ENCODE results near the gene MAEA. TPM values are rescaled to one million over a fixed set of nuclear protein-coding genes. Genes with fewer than 3 reads are reported as not detected.

MAEA gene
- total RNA-seq, 2 experiments from 2014 or later: 63.8 to 69.0 TPM

GRCh38 chr4:1246111-1246881, 43.4 kb upstream of the MAEA start:
- ChIA-PET CTCF (interaction anchor here (0.6 kb wide), 1 partner anchor 22 kb away, joined by 3 read pairs; no protein-coding TSS in a partner anchor), POLR2A (no interaction called here)
- peak overlapping the region; percentile 86 for H3K4me3 Mint-ChIP-seq
- peak overlapping the region; percentile 94 for H3K27ac Mint-ChIP-seq
- DNase-seq: no peak
- no peaks in the 10 kb centered on the region for H3K9me3 Mint-ChIP-seq
- no peaks in the 10 kb centered on the region for H3K27me3 Mint-ChIP-seq
- H3K4me1 Mint-ChIP-seq: peaks cover 53% of the 10 kb centered on the region
- H3K36me3 Mint-ChIP-seq (ENCODE audit: low read depth): peaks cover 29% of the 10 kb centered on the region

GRCh38 chr4:1246901-1247863, 42.5 kb upstream of the MAEA start:
- Mint-ChIP-seq H3K27me3 (no peaks in the 10 kb centered on the region), H3K36me3 (ENCODE audit: low read depth) (peaks cover 37% of the 10 kb centered on the region), H3K27ac (peak overlapping the region; percentile 94), H3K4me3 (peak overlapping the region; percentile 86), H3K4me1 (peaks cover 58% of the 10 kb centered on the region), H3K9me3 (no peaks in the 10 kb centered on the region)
- peak; percentile 21 for DNase-seq
- POLR2A ChIA-PET: no interaction called here
- CTCF ChIA-PET: interaction anchor here (1.0 to 1.4 kb wide), 2 partner anchors 80 to 99 kb away, joined by 4 read pairs; no protein-coding TSS in a partner anchor

- CTCF ChIA-PET: interaction anchor here (1.0 to 1.4 kb wide), 2 partner anchors 81 to 98 kb away, joined by 4 read pairs; no protein-coding TSS in a partner anchor
- no peaks in the 10 kb centered on the region for H3K27me3 Mint-ChIP-seq
- peak overlapping the region; percentile 86 for H3K4me3 Mint-ChIP-seq
- peaks cover 40% of the 10 kb centered on the region for H3K36me3 Mint-ChIP-seq (ENCODE audit: low read depth)
- no peak for DNase-seq
- peaks cover 58% of the 10 kb centered on the region for H3K4me1 Mint-ChIP-seq
- H3K27ac Mint-ChIP-seq: peak overlapping the region; percentile 94
- POLR2A ChIA-PET: no interaction called here
- peaks cover 5% of the 10 kb centered on the region for H3K9me3 Mint-ChIP-seq
Observed at GRCh38 chr4:1247864-1248244, 41.8 kb upstream of the MAEA start.

- Mint-ChIP-seq H3K4me1 (peaks cover 64% of the 10 kb centered on the region), H3K27ac (peak within 1 kb of the TSS; percentile 96), H3K36me3 (ENCODE audit: low read depth) (peaks cover 45% of the 10 kb centered on the region), H3K27me3 (no peaks in the 10 kb centered on the region), H3K4me3 (peak within 1 kb of the TSS; percentile 86), H3K9me3 (peaks cover 9% of the 10 kb centered on the region)
- ChIA-PET CTCF (interaction anchor here (1.0 to 3.1 kb wide), 4 partner anchors 19 to 97 kb away, joined by 3 to 22 read pairs (median 4); no protein-coding TSS in a partner anchor), POLR2A (no interaction called here)
- peak; percentile 77 for DNase-seq
Observed at GRCh38 chr4:1248245-1249147, 41.2 kb upstream of the MAEA start, which contains the start of gene CTBP1. TSS of gene CTBP1 (minus strand) at chr4:1249130. CDS start at chr4:1241331, 7,799 bp downstream.

GRCh38 chr4:1249148-1249730, 40.5 kb upstream of the MAEA start:
- ChIA-PET POLR2A (interaction anchor here (1.0 kb wide), 1 partner anchor 97 kb away, joined by 5 read pairs; no protein-coding TSS in a partner anchor), CTCF (interaction anchor here (1.0 to 3.1 kb wide), 3 partner anchors 19 to 82 kb away, joined by 3 to 22 read pairs (median 3); no protein-coding TSS in a partner anchor)
- H3K9me3 Mint-ChIP-seq: peaks cover 16% of the 10 kb centered on the region
- peak overlapping the region; percentile 81 for H3K4me3 Mint-ChIP-seq
- peaks cover 69% of the 10 kb centered on the region for H3K4me1 Mint-ChIP-seq
- DNase-seq: peak; percentile 80
- H3K27me3 Mint-ChIP-seq: no peaks in the 10 kb centered on the region
- peaks cover 50% of the 10 kb centered on the region for H3K36me3 Mint-ChIP-seq (ENCODE audit: low read depth)
- peak overlapping the region; percentile 96 for H3K27ac Mint-ChIP-seq

GRCh38 chr4:1249731-1250526, 39.8 kb upstream of the MAEA start:
- DNase-seq: peak; percentile 47
- ChIA-PET CTCF (interaction anchor here (1.2 to 3.1 kb wide), 5 partner anchors 9 to 96 kb away, joined by 3 to 22 read pairs (median 3); no protein-coding TSS in a partner anchor), POLR2A (interaction anchor here (1.0 kb wide), 1 partner anchor 96 kb away, joined by 5 read pairs; no protein-coding TSS in a partner anchor)
- H3K36me3 Mint-ChIP-seq (ENCODE audit: low read depth): peaks cover 56% of the 10 kb centered on the region
- H3K4me1 Mint-ChIP-seq: peaks cover 70% of the 10 kb centered on the region
- H3K4me3 Mint-ChIP-seq: peak overlapping the region; percentile 81
- H3K27me3 Mint-ChIP-seq: no peaks in the 10 kb centered on the region
- H3K9me3 Mint-ChIP-seq: peaks cover 22% of the 10 kb centered on the region
- H3K27ac Mint-ChIP-seq: peak overlapping the region; percentile 96

- H3K27me3 Mint-ChIP-seq: no peaks in the 10 kb centered on the region
- H3K27ac Mint-ChIP-seq: peak overlapping the region; percentile 96
- CTCF ChIA-PET: interaction anchor here (1.2 to 3.1 kb wide), 4 partner anchors 9 to 95 kb away, joined by 3 to 22 read pairs (median 4); no protein-coding TSS in a partner anchor
- peaks cover 66% of the 10 kb centered on the region for H3K4me1 Mint-ChIP-seq
- peaks cover 59% of the 10 kb centered on the region for H3K36me3 Mint-ChIP-seq (ENCODE audit: low read depth)
- peak overlapping the region; percentile 81 for H3K4me3 Mint-ChIP-seq
- H3K9me3 Mint-ChIP-seq: peaks cover 25% of the 10 kb centered on the region
- DNase-seq: no peak
- POLR2A ChIA-PET: no interaction called here
Observed at GRCh38 chr4:1250527-1250812, 39.2 kb upstream of the MAEA start.

- ChIA-PET CTCF (interaction anchor here (1.2 to 3.1 kb wide), 4 partner anchors 8 to 95 kb away, joined by 3 to 22 read pairs (median 4); no protein-coding TSS in a partner anchor), POLR2A (no interaction called here)
- Mint-ChIP-seq H3K4me3 (peak overlapping the region; percentile 81), H3K27me3 (no peaks in the 10 kb centered on the region), H3K27ac (peak overlapping the region; percentile 96), H3K36me3 (ENCODE audit: low read depth) (peaks cover 65% of the 10 kb centered on the region), H3K4me1 (peaks cover 66% of the 10 kb centered on the region), H3K9me3 (peaks cover 31% of the 10 kb centered on the region)
- no peak for DNase-seq
Observed at GRCh38 chr4:1250921-1251772, 38.5 kb upstream of the MAEA start.

GRCh38 chr4:1251773-1252066, 38.0 kb upstream of the MAEA start:
- Mint-ChIP-seq H3K36me3 (ENCODE audit: low read depth) (peaks cover 65% of the 10 kb centered on the region), H3K4me1 (peaks cover 62% of the 10 kb centered on the region), H3K4me3 (no peak overlapping the region), H3K9me3 (peaks cover 36% of the 10 kb centered on the region), H3K27ac (peak overlapping the region; percentile 5), H3K27me3 (no peaks in the 10 kb centered on the region)
- no peak for DNase-seq
- ChIA-PET POLR2A (interaction anchor here (0.6 kb wide), 1 partner anchor 94 kb away, joined by 4 read pairs; no protein-coding TSS in a partner anchor), CTCF (no interaction called here)

GRCh38 chr4:1252928-1253492, 36.7 kb upstream of the MAEA start:
- Mint-ChIP-seq H3K9me3 (peaks cover 45% of the 10 kb centered on the region), H3K27ac (peak overlapping the region; percentile 87), H3K4me3 (peak overlapping the region; percentile 3), H3K27me3 (no peaks in the 10 kb centered on the region), H3K36me3 (ENCODE audit: low read depth) (peaks cover 65% of the 10 kb centered on the region), H3K4me1 (peaks cover 59% of the 10 kb centered on the region)
- ChIA-PET POLR2A (no interaction called here), CTCF (interaction anchor here (3.2 kb wide), 1 partner anchor 15 kb away, joined by 13 read pairs; no protein-coding TSS in a partner anchor)
- DNase-seq: no peak

Data from activated CD4-positive, alpha-beta T cell treated with anti-CD3 and anti-CD28 coated beads, Interleukin-2, amount 10 ng/mL, durations not matched to agents 7 days and 5 days (primary cell).